ENCODE measurements around the gene APBA2.
"Not testable (repeated sequence)": the region's sequence is repeated elsewhere in the genome, so short reads cannot be mapped to it uniquely, and the experiment has no call there.

APBA2 gene

DNA sequence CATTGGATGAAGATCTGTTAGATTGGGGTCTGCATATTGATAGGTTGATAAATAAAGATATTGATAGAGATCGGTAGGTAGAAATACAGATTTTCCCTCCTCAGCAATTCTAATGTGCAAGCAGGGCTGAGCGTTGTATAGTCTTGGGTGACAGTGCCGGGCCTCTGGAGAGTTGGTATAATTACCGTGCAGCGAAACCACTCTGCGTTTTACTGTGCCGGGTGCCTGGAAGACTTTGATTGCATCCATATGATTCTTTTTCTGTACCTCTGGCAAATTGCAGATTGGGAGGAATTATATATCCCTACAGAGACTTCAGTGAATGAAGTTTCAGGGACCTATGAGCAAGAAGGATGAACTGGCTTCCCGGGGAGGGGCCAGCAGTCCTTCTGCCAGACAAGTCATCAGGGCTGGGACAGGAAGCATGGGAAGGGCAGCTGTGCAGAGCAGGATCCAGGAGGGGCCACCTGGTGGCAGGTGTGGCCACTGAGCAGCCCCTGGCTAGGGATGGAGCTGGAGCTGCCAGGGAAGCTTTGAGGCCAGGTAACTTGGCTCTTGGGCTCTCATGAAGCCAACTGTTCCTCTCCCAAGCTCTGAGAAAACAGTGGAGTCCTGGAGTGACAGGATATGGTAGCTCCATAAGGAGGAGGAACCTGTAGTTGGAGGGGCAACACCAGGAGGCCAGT is 132.5 kb downstream of the APBA2 start:
- Histone ChIP-seq H4K20me1 (ENCODE audit: insufficient read depth, low read length) (no peaks in the 10 kb centered on the region), H3K27ac (ENCODE audit: low read length) (no peak overlapping the region), H3K9ac (ENCODE audit: low read length) (no peak overlapping the region), H3K4me3 (ENCODE audit: low read length) (no peak overlapping the region), H3K27me3 (ENCODE audit: low read depth, low read length) (no peaks in the 10 kb centered on the region), H3K79me2 (ENCODE audit: low read length) (no peaks in the 10 kb centered on the region), H3K4me2 (ENCODE audit: low read length) (no peak overlapping the region), H3K9me3 (ENCODE audit: insufficient read depth, low read length) (no peaks in the 10 kb centered on the region), H2AFZ (ENCODE audit: low read depth, low read length) (no peak overlapping the region), H3K36me3 (replicated peaks; ENCODE audit: low read depth, low read length) (no peaks in the 10 kb centered on the region), H3K4me1 (ENCODE audit: low read length) (peaks cover 52% of the 10 kb centered on the region)
- peak; percentile 35 for TF ChIP-seq CTCF (IDR thresholded peaks at IDR 0.05; ENCODE audit: low read depth, low read length)
- no peak for TF ChIP-seq EZH2phosphoT487 (IDR thresholded peaks at IDR 0.05; ENCODE audit: low read depth)

- Histone ChIP-seq H2AFZ (ENCODE audit: low read depth, low read length) (no peak overlapping the region), H4K20me1 (ENCODE audit: insufficient read depth, low read length) (no peaks in the 10 kb centered on the region), H3K4me1 (ENCODE audit: low read length) (peaks cover 52% of the 10 kb centered on the region), H3K27me3 (ENCODE audit: low read depth, low read length) (no peaks in the 10 kb centered on the region), H3K36me3 (replicated peaks; ENCODE audit: low read depth, low read length) (no peaks in the 10 kb centered on the region), H3K9ac (ENCODE audit: low read length) (no peak overlapping the region), H3K9me3 (ENCODE audit: insufficient read depth, low read length) (no peaks in the 10 kb centered on the region), H3K79me2 (ENCODE audit: low read length) (no peaks in the 10 kb centered on the region), H3K4me3 (ENCODE audit: low read length) (no peak overlapping the region), H3K27ac (ENCODE audit: low read length) (no peak overlapping the region; the same call in 1 of the 2 replicates), H3K4me2 (ENCODE audit: low read length) (peak overlapping the region; percentile 34)
- no peak for TF ChIP-seq EZH2phosphoT487 (IDR thresholded peaks at IDR 0.05; ENCODE audit: low read depth)
- TF ChIP-seq CTCF (IDR thresholded peaks at IDR 0.05; ENCODE audit: low read depth, low read length), result no peak
These were observed 133.5 kb downstream of the APBA2 start for GRCh38 chr15:29018995-29019976.

DNA sequence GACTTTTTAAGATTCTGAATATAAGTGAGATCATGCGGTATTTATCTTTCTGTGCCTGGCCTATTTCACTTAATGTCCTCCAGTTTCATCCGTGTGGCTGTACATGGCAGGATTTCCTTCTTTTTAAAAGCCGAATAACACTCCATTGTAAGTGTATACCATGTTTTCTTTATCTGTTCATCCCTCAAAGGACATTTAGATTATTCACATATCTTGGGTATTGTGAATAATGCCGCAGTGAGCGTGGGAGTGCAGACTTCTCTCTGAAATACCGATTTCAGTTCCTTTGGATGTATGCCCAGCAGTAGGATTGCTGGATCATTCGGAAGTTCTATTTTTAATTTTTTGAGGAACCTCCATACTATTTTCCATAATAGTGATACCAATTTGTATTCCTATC is 136.1 kb downstream of the APBA2 start:
- Histone ChIP-seq H2AFZ (ENCODE audit: low read depth, low read length) (peak overlapping the region; percentile 74; the same call in 1 of the 2 replicates), H3K4me2 (ENCODE audit: low read length) (peak overlapping the region; percentile 84), H3K36me3 (replicated peaks; ENCODE audit: low read depth, low read length) (no peaks in the 10 kb centered on the region), H4K20me1 (ENCODE audit: insufficient read depth, low read length) (no peaks in the 10 kb centered on the region), H3K4me3 (ENCODE audit: low read length) (peak overlapping the region; percentile 70), H3K9ac (ENCODE audit: low read length) (peak overlapping the region; percentile 53), H3K9me3 (ENCODE audit: insufficient read depth, low read length) (no peaks in the 10 kb centered on the region), H3K27ac (ENCODE audit: low read length) (peak overlapping the region; percentile 91), H3K4me1 (ENCODE audit: low read length) (peaks cover 57% of the 10 kb centered on the region), H3K79me2 (ENCODE audit: low read length) (no peaks in the 10 kb centered on the region), H3K27me3 (ENCODE audit: low read depth, low read length) (no peaks in the 10 kb centered on the region)
- TF ChIP-seq CTCF (IDR thresholded peaks at IDR 0.05; ENCODE audit: low read depth, low read length), result no peak
- TF ChIP-seq EZH2phosphoT487 (IDR thresholded peaks at IDR 0.05; ENCODE audit: low read depth), result no peak

DNA sequence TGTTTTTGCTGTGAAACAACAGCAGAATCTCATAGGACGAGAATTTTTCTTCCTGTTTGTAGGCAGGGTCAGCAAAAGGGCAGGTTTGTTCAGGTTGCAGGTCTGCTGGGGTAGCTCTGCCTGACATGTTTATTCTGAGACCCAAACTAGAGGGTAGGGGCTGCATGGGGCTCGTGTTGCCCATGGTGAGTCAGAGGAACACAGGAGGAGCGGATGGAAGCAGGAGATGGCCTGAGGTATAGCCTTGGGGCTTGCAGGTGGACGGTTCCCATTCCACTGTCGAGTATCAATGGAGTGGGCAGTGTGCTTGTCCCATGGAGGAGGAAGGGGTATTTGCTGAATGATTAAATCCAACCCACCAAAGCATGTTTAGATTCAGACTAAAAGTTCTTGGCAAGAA is 138.9 kb downstream of the APBA2 start:
- Histone ChIP-seq H2AFZ (ENCODE audit: low read depth, low read length) (no peak overlapping the region), H4K20me1 (ENCODE audit: insufficient read depth, low read length) (no peaks in the 10 kb centered on the region)
- no peak for TF ChIP-seq CTCF (IDR thresholded peaks at IDR 0.05; ENCODE audit: low read depth, low read length)
- no peak for TF ChIP-seq EZH2phosphoT487 (IDR thresholded peaks at IDR 0.05; ENCODE audit: low read depth)

DNA sequence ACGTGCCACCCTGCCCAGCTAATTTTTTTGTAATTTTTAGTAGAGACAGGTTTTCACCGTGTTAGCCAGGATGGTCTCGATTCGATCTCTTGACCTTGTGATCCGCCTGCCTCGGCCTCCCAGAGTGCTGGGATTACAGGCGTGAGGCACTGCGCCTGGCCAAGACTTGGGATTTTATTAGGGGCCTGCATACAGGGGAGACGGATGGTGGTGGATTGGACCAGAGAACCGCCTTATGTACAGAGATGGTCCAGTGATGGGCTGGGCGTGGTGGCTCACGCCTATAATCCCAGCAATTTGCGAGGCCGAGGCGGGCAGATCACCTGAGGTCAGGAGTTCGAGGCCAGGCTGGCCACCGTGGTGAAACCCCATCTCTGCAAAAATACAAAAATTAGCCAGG is 139.6 kb downstream of the APBA2 start:
- not testable (repeated sequence) for H3K27me3 ChIP-seq (ENCODE audit: low read depth, low read length); H2AFZ ChIP-seq (ENCODE audit: low read depth, low read length); H3K79me2 ChIP-seq (ENCODE audit: low read length)

More for the DNA sequence above, 138.9 kb downstream of the APBA2 start:
- no peak overlapping the region for H3K27ac ChIP-seq (ENCODE audit: low read length)
- H3K4me1 ChIP-seq (ENCODE audit: low read length), result peaks cover 62% of the 10 kb centered on the region
- 0 out of 2 replicates have a peak, but pooled peaks cover 5% of the 10 kb centered on the region for H3K9me3 ChIP-seq (ENCODE audit: insufficient read depth, low read length)
- no peak overlapping the region for H3K4me3 ChIP-seq (ENCODE audit: low read length)
- H3K36me3 ChIP-seq (replicated peaks; ENCODE audit: low read depth, low read length), result no peaks in the 10 kb centered on the region
- no peaks in the 10 kb centered on the region for H3K79me2 ChIP-seq (ENCODE audit: low read length)
- no peak overlapping the region for H3K9ac ChIP-seq (ENCODE audit: low read length)
- H3K4me2 ChIP-seq (ENCODE audit: low read length), result peak overlapping the region; percentile 43
- H3K27me3 ChIP-seq (ENCODE audit: low read depth, low read length), result no peaks in the 10 kb centered on the region

More for the DNA sequence above, 139.6 kb downstream of the APBA2 start:
- not testable (repeated sequence) for H4K20me1 ChIP-seq (ENCODE audit: insufficient read depth, low read length); H3K27ac ChIP-seq (ENCODE audit: low read length); H3K9ac ChIP-seq (ENCODE audit: low read length); H3K4me3 ChIP-seq (ENCODE audit: low read length); H3K9me3 ChIP-seq (ENCODE audit: insufficient read depth, low read length); H3K36me3 ChIP-seq (replicated peaks; ENCODE audit: low read depth, low read length)
- Histone ChIP-seq H3K4me1 (ENCODE audit: low read length) (peaks cover 58% of the 10 kb centered on the region), H3K4me2 (ENCODE audit: low read length) (peak overlapping the region; percentile 43; the same call in 1 of the 2 replicates)
